ENCODE data around the gene TFG.

Gene TFG

DNA sequence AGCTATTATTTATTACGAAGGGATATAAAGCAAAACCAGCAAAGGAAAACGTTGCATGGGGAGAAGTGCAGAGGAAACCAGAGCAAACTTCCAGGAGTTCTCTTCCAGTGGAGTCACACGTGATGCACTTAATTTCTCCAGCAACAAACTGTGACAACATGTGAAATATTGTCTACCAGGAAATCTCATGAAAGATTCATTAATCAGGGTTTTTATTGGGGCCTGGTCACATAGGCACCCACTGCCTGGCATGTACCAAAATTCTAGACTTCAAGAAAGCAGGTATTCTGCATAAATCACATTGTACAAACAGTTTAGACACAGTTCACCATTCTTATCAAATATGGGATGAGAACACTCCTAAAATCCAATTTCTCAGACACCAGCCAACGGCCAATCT is 5.4 kb upstream of the TFG start:
- DNase-seq, result no peak
- intact Hi-C loops (cut with DNase I), result no loop called here

DNA sequence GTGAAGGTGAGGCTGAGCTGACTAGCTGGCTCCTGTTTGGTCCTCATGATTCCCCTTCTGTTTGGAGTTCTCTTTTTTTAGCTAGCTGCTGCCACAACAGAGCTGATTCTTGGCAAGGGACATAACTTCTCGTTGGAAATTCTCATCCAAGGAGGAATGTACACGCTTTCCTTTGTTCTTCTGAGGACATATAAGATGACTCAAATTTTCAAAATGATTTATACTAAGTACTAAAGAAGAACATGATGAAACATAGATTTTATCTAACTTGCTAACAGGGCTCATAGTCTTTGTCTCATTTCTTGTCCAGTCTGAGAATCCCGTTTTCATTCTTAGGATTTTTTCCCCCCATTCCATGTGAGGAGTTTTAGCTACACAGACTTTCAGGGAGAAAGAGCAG is 2.9 kb upstream of the TFG start:
- DNase-seq, result no peak
- intact Hi-C loops (cut with DNase I), result no loop called here

DNA sequence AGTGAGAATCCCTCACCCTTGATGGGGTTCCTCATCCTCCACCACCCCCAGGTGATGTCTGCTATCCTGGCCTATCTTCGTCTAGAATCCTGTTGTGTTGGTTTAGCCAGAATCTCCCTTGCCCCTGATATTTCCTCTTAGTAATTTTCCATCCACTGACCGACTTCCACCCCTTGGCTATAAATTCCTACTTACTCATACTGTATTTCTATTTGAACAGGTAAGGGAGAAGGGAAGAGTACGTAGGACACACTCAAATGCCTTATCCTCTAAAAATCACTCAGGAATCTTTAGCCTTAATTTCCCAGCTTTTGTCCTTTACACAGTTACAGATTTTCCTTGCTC is 678 bp upstream of the TFG start:
- intact Hi-C loops (cut with DNase I), result no loop called here
- DNase-seq, result no peak

DNA sequence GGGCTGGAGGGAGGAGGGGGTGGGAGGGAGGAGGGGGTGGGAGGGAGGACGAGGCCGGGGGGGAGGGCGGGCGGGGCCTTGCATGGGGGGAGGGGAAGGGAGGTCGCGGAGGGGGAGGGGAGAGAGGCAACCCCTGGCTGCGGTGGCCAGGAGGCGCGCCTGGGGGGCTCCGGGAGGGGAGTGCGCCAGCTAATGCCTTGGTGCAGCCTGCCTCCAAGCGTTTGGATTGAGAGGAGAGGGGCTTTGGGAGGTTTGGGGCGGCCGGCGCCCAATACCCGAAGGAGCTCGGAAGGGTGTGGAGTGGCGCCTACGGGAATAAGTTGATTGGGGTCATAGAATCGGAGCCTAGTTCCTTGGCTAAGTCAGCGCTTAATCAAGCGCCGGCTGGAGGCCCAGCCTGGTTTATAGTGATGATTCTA is 557 bp downstream of the TFG start:
- DNase-seq, result peak in 1 of 10 donors; percentile 69
- intact Hi-C loops (cut with DNase I), result no loop called here

GRCh38 chr3:100710261-100710968 is 1.1 kb downstream of the TFG start:
- intact Hi-C loops (cut with DNase I), result no loop called here
- DNase-seq, result peak in 1 of 10 donors; percentile 38

- no peak for DNase-seq
- intact Hi-C loops (cut with DNase I), result no loop called here
These were observed 5.9 kb downstream of the TFG start for GRCh38 chr3:100715176-100715575.

DNA sequence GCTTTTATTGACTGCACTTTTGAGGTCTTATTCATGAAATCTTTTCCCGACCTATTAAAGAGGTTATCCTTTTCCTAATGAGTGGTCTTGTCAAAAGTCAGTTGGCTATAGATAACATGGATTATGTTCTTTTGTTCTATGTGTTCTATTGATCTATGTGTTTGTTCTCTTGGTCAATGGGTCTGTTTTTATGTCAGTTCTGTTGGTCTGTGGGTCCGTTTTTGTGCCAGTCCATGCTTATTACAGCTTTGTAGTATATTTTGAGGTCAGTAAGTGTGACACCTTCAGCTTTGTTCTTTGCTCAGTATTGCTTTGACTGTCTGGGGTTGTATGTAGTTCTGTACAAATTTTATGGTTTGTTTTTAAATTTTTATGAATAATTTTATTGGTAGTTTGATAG is 7.8 kb downstream of the TFG start:
- no peak for DNase-seq
- intact Hi-C loops (cut with DNase I), result no loop called here

GRCh38 chr3:100717637-100718487 is 8.6 kb downstream of the TFG start:
- peak in 1 of 10 donors; percentile 54 for DNase-seq
- intact Hi-C loops (cut with DNase I), result no loop called here

GRCh38 chr3:100719136-100719535 is 9.8 kb downstream of the TFG start:
- intact Hi-C loops (cut with DNase I), result no loop called here
- no peak for DNase-seq

DNA sequence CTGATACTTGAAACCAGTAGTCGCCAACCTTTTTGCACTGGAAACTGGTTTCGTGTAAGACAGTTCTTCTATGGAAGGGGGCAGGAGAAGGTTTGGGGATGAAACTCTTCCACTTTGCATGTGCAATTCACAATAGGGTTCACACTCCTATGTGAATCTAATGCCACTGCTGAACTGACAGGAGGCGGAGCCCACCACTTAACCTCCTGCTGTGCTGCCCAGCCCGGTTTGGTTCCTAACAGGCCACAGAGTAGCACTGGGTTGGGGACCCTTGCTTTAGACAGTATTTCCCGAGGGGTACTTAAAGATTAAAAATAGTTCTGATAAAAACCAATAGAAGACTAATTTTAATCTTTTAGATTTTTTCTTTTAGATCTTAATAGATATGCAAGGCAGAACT is 11.1 kb downstream of the TFG start:
- no peak for DNase-seq
- intact Hi-C loops (cut with DNase I), result no loop called here

DNA sequence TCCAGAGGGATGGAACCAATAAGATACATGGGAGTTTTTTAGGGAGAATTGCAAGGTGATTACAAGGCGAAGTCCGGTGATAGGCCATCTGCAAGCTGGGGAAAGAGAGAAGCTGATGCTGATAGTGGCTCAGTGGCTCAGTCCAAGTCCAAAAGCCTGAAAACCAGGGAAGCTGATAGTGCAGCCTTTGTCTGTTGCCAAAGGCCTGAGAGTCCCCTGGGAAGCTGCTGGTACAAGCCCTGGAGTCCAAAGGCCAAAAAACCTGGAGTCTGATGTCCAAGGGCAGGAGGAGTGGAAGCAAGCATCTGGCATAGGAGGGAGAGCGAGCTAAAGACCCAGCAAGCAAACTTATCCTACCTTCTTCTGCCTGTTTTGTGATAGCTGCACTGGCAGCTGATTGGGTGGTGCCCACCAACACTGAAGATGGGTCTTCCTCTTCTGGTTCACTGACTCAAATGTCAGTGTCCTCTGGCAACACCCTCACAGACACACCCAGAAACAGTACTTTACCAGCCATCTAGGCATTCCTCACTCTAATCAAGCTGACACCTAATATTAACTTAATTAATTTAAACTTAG is 16.7 kb downstream of the TFG start:
- intact Hi-C loops (cut with DNase I), result no loop called here
- no peak for DNase-seq

DNA sequence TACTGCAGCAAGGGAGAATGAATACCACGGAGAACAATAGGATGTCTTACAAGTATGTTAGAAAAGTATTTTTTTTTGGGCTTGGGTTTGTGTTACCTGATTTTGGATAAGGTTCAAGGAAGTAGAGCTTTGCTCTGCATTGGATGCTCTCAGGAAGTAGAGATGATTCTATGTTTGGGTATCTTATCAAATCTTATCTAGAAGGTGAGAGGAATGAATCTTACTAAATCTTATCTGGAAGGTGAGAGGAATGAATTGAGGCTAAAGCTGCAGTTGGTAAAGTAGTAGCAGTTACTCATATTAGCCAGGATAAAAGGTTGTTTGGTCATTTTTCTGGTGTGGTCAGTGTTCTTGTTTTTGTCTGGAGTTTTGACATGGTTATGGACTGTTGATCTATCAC is 17.4 kb downstream of the TFG start:
- no peak for DNase-seq
- intact Hi-C loops (cut with DNase I), result no loop called here

GRCh38 chr3:100730524-100730923 is 21.2 kb downstream of the TFG start:
- DNase-seq, result no peak
- intact Hi-C loops (cut with DNase I), result no loop called here

DNA sequence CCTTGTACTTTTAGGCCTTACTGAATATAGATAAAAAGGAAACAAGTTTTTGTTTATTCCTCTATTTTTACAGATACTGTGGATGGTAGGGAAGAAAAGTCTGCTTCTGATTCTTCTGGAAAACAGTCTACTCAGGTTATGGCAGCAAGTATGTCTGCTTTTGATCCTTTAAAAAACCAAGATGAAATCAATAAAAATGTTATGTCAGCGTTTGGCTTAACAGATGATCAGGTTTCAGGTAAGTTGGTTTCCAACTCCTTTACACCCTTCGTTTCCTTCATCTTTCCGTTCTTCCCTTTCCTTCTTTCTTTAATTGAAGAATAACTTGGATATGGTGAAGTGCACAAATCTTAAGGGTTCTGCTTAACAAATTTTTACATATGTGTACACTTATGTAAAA is 23.1 kb downstream of the TFG start:
- intact Hi-C loops (cut with DNase I), result no loop called here
- DNase-seq, result no peak

GRCh38 chr3:100737334-100737733 is 28.0 kb downstream of the TFG start:
- intact Hi-C loops (cut with DNase I), result no loop called here
- DNase-seq, result no peak

- intact Hi-C loops (cut with DNase I), result no loop called here
- no peak for DNase-seq
These were observed 30.9 kb downstream of the TFG start for GRCh38 chr3:100740207-100740606.

GRCh38 chr3:100743535-100743934 is 34.2 kb downstream of the TFG start:
- intact Hi-C loops (cut with DNase I), result no loop called here
- no peak for DNase-seq

DNA sequence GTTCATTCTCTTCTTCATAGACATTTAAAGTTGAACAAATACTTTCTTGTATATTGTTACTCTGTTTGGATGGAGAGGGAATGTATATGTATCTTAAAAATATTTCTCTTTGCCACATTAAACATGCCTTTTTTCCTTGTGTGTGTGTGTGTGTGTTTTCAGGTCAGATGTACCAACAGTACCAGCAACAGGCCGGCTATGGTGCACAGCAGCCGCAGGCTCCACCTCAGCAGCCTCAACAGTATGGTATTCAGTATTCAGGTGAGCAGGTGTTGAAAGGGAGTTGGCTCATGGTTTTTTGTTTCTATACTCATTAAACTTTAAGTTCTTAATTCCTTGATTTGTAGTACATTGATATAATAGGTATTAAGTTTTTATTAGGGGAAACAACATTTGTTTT is 35.4 kb downstream of the TFG start:
- intact Hi-C loops (cut with DNase I), result no loop called here
- no peak for DNase-seq

- intact Hi-C loops (cut with DNase I), result no loop called here
- no peak for DNase-seq
These were observed 36.3 kb downstream of the TFG start for GRCh38 chr3:100745617-100746016.

- no peak for DNase-seq
- intact Hi-C loops (cut with DNase I), result no loop called here
These were observed 36.8 kb downstream of the TFG start for GRCh38 chr3:100746092-100746491.

DNA sequence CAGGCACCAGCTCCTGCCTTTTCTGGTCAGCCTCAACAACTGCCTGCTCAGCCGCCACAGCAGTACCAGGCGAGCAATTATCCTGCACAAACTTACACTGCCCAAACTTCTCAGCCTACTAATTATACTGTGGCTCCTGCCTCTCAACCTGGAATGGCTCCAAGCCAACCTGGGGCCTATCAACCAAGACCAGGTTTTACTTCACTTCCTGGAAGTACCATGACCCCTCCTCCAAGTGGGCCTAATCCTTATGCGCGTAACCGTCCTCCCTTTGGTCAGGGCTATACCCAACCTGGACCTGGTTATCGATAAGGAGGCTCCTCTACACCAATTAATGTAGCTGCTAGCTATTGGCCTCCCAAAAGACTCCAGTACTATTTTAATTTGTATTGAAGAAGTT is 38.9 kb downstream of the TFG start:
- DNase-seq, result peak in 2 of 10 donors; percentile 33 to 51
- intact Hi-C loops (cut with DNase I), result no loop called here

DNA sequence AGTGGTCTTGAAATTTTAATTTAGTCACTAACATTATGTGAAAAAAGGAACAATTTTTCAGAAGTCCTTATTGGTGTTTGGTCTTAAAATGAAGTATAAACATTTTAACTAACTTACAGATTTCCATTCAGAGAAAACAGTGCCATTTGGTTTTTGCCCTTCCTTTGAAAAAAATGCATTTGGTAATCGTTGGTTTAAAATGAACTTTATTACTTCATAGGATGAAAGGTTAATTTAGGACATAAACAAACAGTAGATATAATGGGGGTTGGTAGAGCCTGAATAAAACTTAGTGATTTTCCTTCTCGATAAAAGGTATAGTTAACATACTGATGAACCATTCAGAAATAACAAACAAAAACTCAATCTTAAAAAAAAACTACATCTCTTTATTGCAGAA is 39.7 kb downstream of the TFG start:
- DNase-seq, result no peak
- intact Hi-C loops (cut with DNase I), result no loop called here

All from posterior cingulate gyrus (tissue), 11 donors.